Measurements from ENCODE around the gene MED22. TPM values are rescaled to one million over a fixed set of nuclear protein-coding genes. Genes with fewer than 3 reads are reported as not detected.

Gene MED22
- total RNA-seq, 1 donor from 2014 or later, result 52.2 TPM

DNA sequence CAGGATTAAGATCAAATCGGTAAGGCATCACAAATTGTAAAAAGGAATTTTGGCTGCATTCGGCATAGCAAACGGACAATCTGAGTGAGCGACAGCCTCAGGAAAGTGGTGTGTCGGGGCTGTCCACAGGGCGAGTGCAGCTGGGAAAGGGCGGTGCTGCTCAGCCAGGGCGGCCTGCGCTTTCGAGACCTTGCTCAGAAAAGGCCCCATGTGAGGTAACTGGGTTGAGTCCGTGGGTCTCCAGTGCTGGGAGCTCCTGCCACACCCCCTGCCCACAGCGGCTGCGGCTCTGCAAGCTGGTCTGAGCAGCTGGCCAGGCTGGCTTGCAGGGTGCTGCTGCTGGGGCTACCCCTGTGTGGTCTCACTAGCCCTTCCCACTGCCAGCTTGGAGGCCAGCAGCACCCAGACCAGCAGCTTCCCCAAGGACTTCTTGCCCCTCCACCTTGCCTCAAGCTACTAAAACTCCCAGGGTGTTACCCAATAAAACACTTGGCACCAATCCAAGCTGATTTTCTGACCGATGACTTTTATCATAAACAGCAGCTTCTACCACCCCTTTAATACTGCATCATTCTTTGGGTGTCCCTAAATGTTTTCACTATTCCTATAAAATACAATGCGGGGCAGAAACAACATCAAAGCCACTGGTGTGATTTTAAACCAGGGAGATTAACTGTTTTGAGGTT, 14.6 kb upstream of the MED22 start:
- TF ChIP-seq, protein P1, sequence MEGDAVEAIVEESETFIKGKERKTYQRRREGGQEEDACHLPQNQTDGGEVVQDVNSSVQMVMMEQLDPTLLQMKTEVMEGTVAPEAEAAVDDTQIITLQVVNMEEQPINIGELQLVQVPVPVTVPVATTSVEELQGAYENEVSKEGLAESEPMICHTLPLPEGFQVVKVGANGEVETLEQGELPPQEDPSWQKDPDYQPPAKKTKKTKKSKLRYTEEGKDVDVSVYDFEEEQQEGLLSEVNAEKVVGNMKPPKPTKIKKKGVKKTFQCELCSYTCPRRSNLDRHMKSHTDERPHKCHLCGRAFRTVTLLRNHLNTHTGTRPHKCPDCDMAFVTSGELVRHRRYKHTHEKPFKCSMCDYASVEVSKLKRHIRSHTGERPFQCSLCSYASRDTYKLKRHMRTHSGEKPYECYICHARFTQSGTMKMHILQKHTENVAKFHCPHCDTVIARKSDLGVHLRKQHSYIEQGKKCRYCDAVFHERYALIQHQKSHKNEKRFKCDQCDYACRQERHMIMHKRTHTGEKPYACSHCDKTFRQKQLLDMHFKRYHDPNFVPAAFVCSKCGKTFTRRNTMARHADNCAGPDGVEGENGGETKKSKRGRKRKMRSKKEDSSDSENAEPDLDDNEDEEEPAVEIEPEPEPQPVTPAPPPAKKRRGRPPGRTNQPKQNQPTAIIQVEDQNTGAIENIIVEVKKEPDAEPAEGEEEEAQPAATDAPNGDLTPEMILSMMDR (IDR thresholded peaks at IDR 0.05), result no peak
- DNase-seq (ENCODE audit: low spot score in 2 of 2), result no peak
- Histone ChIP-seq H3K27me3 (no peaks in the 10 kb centered on the region), H3K4me3 (no peak overlapping the region), H3K9me3 (no peaks in the 10 kb centered on the region), H3K27ac (no peak overlapping the region), H3K4me1 (no peaks in the 10 kb centered on the region), H3K36me3 (peaks cover 55 to 73% of the 10 kb centered on the region in 2 donors)
- intact Hi-C loops (cut with DNase I), result no loop called here

DNA sequence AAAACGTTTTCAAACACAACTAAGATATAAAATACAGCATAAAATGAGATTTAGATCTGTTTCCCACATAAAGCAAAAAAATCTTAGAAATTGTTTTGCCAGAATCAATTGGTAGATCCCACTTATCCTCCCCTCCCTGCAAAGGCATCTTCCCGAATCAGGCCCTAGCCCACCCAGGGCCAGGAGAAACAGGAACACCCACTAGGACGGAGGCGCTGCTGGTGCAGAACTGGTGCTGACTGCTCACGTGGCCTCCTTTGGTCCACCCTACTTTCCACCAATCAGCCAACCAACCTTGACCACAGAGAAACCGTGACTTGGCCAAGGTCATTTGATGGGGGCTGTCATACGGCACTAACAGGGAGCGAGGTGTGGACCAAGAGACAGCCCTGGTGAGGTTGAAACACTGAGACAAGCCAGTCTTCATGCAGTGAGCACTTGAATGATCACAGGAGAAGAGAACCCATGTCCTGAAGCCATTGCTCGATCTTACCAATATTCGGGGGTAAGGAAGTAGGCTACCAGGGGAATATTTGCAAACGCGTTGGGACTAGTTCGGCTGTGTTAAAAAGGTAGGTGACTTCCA, 13.7 kb upstream of the MED22 start:
- H3K27me3 ChIP-seq, result no peaks in the 10 kb centered on the region
- no peak overlapping the region for H3K27ac ChIP-seq
- no peak overlapping the region for H3K4me3 ChIP-seq
- H3K9me3 ChIP-seq, result no peaks in the 10 kb centered on the region
- intact Hi-C loops (cut with DNase I), result no loop called here
- DNase-seq (ENCODE audit: low spot score in 2 of 2), result no peak
- peaks cover 3 to 6% of the 10 kb centered on the region in 2 donors for H3K4me1 ChIP-seq
- peaks cover 47 to 66% of the 10 kb centered on the region in 2 donors for H3K36me3 ChIP-seq
- TF ChIP-seq, protein P1 (IDR thresholded peaks at IDR 0.05), result no peak

DNA sequence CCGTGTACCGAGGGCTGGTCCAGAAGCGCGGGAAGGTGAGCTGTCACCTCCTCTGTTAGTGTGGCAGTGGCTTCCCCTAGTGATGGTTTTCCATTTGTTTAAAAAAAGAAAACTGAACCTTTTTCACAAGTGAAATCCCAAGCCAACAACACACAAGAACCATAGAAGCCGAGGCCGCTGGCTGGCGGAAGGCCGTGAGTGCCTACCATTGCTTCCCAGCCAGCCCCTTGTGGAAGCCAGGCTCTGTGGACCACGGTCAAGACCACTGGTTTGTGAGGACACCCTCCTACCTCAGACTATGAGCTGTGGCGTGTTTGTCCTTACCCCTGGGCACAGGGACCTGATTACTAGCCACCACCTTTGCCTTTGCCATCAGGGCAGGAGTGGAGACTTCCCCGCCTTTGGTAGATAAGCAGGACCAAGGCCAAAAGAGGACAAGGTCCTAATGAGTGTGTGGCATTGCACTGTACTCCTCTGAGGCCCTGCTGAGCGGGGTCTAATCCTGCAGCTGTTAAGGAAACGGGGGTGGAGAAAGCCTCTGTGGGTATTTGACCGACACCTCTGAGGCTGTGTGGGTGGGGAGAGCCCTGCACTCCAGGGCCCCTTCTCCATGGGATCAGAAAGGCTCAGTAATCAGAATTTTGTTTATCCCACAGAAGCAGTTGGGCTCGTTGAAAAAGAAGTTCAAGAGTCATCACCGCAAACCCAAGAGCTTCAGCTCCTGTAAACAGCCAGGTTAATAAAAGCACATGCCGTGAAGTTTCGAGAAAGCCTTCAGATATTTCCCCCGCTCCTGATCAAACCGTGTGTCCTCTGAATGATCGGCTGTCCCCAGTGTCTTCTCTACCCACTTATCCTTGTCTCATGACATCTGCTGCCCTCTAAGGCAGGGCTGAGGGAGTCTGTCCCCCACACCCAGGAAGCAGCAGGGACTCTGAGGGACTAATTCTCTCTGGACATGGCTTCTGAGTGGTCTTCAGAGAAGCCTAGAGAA, 12.8 kb upstream of the MED22 start:
- intact Hi-C loops (cut with DNase I), result no loop called here
- no peaks in the 10 kb centered on the region for H3K9me3 ChIP-seq
- H3K27me3 ChIP-seq, result no peaks in the 10 kb centered on the region
- peaks cover 38 to 57% of the 10 kb centered on the region in 2 donors for H3K36me3 ChIP-seq
- peaks cover 3 to 9% of the 10 kb centered on the region in 2 donors for H3K4me1 ChIP-seq
- TF ChIP-seq, protein P1 (IDR thresholded peaks at IDR 0.05), result no peak
- H3K27ac ChIP-seq, result no peak overlapping the region
- H3K4me3 ChIP-seq, result no peak overlapping the region
- no peak for DNase-seq (ENCODE audit: low spot score in 2 of 2)

DNA sequence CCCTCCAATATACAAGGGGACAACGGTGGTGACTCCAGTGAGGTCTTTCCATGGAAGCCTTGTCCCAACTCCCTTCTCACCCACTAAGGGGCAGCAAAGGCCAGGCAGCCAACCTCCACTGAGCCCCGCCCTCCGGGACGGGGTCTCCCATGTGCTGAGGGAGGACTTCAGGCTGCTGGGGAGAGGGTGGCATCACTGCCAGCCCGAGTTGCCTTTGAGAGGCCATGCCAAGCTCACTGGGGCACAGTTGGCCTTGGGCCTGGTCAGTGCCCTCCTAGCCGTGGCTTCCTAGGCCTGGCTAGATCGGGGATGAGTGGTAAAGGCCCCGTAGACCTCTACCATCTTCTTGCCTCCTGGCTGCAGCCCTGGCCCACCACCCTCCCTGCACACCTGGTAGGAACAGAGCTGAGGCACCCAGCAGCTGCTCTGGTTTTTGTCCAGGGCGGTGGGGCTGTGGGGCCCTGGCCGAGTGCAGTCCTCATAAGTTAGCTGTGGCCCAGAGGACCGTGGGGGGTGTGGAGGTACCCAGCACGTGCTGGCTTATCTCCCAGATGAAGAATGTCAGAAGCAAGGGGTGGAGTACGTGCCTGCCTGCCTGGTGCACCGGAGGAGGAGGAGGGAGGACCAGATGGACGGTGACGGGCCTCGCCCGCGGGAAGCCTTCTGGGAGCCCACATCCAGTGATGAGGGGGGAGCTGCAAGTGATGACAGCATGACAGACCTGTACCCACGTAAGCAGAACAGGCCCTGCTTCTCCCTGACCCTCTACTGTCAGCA, 11.7 kb upstream of the MED22 start:
- H3K4me3 ChIP-seq, result no peak overlapping the region
- no peaks in the 10 kb centered on the region for H3K27me3 ChIP-seq
- no peaks in the 10 kb centered on the region for H3K9me3 ChIP-seq
- DNase-seq (ENCODE audit: low spot score in 2 of 2), result no peak
- intact Hi-C loops (cut with DNase I), result loop anchor here (5.0 kb wide), 2 partner anchors 58 to 128 kb away; partner anchors contain the start of gene REXO4
- TF ChIP-seq, protein P1 (IDR thresholded peaks at IDR 0.05), result no peak
- peaks cover 10 to 16% of the 10 kb centered on the region in 2 donors for H3K4me1 ChIP-seq
- H3K36me3 ChIP-seq, result peaks cover 27 to 45% of the 10 kb centered on the region in 2 donors
- no peak overlapping the region for H3K27ac ChIP-seq

DNA sequence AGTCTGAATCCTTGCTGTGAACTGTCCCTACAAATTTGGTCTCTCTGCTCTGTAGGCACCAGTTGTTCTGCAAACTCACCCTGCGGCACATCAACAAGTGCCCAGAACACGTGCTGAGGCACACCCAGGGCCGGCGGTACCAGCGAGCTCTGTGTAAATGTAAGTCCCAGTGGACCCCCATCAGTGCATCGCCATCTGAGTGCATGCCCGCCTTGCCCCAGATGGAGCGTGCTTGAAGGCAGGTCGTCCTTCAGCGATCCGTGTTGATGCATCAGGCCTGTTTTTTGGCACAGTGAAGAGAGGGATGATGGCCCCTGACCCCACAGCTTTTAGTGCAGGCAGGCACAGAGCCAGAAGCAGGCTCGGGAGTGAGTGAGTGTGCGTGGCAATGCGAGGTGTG, 9.7 kb upstream of the MED22 start:
- H3K4me3 ChIP-seq, result no peak overlapping the region
- no peak for DNase-seq (ENCODE audit: low spot score in 2 of 2)
- H3K4me1 ChIP-seq, result peaks cover 10 to 16% of the 10 kb centered on the region in 2 donors
- TF ChIP-seq, protein P1 (IDR thresholded peaks at IDR 0.05), result no peak
- H3K27ac ChIP-seq, result no peak overlapping the region
- H3K27me3 ChIP-seq, result no peaks in the 10 kb centered on the region
- H3K36me3 ChIP-seq, result peaks cover 18 to 28% of the 10 kb centered on the region in 2 donors
- no peaks in the 10 kb centered on the region for H3K9me3 ChIP-seq
- intact Hi-C loops (cut with DNase I), result loop anchor here (2.0 to 5.0 kb wide), 3 partner anchors 19 to 130 kb away; partner anchors contain the start of genes REXO4, STKLD1 and SURF4

Data from ascending aorta (tissue), 2 donors.